HG03520 (cell line): ENCODE measurements around the gene ACR.

ENCODE experiments used
- ATAC-seq: cut with Tn5 transposase; IDR thresholded peaks from one replicate; pipeline ENCODE4 v1.9.1; 2021; ENCODE audit warnings: mild to moderate bottlenecking, moderate library complexity; ENCODE audit not compliant: unreplicated experiment

Gene ACR

DNA sequence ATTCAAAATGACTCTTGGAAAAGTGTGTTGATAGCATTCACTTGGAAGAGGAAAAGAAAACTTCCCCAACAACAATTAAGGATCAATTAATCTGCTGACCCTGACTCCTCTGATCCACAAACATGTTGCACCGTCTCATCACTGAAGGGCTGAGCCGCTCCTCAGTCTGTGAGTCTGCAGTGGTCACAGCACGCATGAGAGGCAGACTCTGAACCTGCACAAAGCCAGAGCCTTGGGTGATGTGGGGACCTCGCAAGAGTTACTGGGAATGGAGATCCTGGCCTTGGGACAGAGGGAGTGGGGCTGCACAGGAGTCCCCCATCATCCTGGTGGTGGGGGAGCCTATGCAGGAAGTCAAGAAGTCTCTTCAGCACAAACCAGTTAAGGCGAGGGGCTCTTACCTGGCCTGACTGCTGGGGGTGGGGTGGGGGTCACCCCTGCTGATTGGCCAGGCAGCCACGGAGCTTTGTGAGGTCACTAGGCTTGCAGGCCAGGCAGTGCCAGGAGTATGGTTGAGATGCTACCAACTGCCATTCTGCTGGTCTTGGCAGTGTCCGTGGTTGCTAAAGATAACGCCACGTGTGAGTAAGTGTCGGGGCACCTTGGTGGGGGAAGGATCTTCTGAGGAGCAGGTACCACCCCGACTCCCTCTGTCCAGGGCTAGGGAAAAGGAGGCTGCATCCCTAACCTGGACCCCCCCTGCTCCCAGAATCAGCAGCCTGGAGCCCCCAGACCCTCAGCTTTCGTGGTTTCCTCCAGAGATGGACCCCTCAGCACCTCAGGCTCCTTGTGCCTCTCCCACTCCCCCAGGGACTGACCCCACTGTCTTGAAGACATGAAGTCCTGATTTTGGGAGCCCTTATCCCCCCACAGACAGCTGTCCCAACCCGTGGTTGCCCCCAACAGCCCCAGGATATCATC is at the start of gene ACR:
Gene ACR, plus strand, starts transcription at position 477 of the 921 bp plus-strand sequence. Its CDS starts 32 bp downstream, at position 509.
- no peak for ATAC-seq

GRCh38 chr22:50688448-50688847 is 49.6 kb upstream of the ACR start:
- ATAC-seq: no peak

- no peak for ATAC-seq
These were observed 46.5 kb upstream of the ACR start for GRCh38 chr22:50691521-50691920.

DNA sequence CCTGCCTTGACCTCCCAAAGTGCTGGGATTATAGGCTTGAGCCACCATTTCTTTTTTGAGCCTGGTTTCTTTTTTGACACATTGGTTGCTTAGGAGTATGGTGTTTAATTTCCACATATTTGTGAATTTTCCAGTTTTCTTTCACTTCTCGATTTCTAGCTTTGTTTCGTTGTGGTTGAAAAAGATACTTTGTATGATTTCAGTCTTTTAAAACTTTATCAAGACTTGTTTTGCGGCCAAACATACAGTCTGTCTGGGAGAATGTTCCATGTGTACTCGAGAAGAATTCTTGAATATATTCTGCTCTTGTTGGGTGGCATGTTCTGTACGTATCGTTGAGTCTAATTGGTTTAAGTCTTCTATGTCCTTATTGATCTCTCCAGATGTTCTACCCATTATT is 44.5 kb upstream of the ACR start:
- ATAC-seq: no peak

DNA sequence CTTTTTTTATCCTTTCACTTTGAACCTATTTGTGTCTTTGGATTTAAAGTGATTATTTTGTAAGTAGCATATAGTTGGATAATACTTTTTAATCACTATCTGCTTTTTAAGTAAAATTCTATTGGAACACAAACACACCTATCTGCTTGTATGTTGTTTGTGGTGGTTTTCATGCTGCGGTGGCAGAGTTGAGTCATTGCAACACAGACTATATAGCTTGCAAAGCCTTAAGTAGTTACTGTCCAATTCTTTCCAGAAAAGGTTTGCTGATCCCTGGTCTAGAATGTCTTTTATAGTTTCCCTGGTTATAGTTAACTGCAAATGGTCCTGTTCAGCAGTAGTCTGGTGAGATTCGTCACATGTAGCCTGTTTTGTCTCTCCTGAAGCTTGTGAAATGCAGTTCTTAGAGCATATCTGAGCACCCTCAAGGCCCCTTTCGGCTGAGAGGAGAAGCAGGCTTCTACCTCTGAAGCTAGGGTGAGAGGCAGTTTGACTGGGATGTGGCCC is 43.9 kb upstream of the ACR start:
- ATAC-seq: no peak

DNA sequence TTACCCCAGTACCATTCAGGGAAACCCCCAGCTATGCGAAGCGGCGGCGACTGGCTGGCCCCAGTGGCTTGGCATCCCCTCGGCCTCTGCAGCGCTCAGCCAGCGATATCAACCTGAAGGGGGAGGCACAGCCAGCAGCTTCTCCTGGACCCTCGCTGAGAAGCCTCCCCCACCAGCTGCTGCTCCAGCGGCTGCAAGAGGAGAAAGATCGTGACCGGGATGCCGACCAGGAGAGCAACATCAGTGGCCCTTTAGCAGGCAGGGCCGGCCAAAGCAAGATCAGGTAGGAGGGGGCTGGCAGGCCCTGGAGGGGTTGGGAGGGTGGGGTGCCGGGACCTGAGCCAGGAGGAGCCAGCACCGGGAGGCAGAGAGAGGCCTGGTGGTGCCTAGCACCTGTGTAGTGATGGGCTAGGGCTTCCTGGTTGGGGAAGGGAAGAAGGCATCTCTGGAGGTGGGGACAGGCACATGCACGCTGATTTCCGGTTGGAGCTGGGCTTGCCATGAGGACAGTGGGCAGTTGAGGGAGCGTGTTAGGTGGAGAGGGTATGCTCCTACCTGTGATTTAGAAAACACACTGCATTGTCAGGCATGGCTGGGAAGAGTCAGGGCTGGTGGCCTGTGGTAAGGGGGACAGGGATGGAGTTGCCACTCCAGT is 43.1 kb upstream of the ACR start:
- ATAC-seq: no peak

DNA sequence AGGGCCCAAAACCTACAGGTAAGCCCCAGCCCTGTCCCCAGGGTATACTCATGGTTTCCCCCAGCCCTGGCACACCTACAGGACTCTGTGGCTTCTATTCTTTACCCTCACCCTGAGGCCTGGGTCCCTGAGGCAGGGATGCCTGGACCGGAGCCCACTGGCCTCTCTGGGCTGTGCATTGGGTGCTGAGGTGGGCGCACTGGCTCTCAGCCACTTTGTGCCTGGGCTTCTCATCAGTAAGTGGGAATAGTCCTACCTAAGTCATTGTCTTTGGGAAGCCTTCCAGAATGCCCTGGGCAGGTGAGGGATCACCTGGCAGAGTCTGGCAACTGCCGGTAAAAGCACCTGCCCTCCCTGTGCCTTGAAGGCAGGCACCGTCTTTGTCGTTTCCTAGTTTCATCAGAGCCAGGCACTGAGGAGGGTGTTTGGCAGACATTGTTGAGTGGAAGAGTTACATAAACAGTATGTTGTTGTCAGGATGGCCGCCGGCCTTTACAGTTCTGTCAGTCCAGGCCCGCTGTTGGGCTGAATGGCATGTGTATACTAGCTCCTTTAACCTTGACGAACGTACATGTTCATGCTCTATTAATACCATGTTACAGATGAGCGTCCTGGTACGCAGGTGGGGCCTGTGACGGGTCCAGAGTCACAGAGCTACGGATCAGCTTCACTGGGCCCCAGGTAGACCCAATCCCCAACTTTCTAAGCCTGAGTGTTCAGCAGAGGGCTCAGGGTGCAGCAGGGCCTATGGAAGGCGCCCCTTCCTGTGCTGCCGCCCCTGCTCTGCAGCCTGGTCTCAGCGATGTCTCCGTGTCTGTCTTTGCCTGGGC is 42.4 kb upstream of the ACR start:
- no peak for ATAC-seq

DNA sequence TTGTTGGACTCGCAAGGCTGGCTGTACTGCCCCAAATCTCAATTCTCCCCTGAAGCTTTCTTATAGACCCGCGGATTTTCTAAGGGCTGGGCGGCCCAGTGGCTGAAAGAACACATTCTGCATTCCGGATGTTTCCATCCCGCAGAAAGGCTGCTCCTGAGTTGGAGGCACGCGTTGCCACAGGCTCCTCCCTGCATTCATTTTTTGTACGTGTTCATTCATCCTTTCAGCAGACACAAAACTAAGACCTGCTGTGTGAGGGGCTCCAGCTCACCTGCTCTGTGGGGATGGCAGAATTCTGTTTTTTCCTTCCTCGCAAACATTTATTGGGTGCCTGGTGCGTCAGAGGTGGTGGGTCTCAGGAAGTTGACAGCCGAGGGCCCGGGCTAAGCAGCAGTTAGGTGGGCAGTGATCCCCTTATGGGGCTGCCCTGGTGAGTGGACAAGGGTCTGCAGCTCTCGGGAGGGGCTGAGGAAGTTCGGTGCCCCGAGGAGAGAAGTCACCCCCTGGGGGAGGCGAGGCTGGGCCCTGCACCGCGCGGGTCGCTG is 41.7 kb upstream of the ACR start:
- ATAC-seq: no peak

DNA sequence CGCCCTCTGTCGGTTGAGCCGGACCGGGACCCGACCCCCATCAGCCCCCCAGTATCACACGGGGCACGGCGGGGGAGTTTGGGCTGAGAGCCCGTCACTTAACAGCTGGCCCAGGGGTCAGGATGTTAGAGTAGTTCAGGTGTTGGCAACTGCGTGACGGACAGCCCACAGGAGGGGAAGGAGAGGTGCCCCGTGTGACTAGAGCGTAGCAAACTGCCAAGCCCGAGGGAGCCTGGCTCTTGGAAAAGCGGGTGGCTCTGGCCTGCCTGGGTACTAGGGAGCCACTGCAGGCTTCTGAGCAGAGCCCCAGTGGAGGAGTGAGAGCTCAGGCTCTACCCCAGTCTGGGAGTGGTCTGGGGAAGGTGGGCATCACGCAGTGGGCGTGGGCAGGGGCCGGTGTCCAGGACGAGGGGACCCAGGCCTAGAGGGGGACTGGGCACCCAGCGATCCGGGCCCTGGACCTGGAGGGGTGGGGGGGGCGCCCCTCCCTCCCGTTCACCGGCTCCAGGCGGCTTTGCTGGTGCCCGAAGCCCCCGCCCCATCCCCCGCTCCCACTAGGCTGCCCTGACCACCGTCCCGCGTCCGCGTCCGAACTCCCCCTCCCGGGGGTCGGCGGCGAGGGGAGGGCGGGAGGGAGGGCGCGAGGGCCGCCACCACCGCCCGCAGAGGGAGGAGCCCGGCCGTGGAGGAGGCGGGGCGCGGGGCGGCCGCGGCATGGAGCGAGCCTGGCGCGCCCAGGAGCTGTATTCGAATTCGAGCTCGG is 41.0 kb upstream of the ACR start:
- ATAC-seq: no peak

- ATAC-seq: no peak
These were observed 40.1 kb upstream of the ACR start for GRCh38 chr22:50697667-50698506.

- no peak for ATAC-seq
These were observed 39.5 kb upstream of the ACR start for GRCh38 chr22:50698546-50698945.

DNA sequence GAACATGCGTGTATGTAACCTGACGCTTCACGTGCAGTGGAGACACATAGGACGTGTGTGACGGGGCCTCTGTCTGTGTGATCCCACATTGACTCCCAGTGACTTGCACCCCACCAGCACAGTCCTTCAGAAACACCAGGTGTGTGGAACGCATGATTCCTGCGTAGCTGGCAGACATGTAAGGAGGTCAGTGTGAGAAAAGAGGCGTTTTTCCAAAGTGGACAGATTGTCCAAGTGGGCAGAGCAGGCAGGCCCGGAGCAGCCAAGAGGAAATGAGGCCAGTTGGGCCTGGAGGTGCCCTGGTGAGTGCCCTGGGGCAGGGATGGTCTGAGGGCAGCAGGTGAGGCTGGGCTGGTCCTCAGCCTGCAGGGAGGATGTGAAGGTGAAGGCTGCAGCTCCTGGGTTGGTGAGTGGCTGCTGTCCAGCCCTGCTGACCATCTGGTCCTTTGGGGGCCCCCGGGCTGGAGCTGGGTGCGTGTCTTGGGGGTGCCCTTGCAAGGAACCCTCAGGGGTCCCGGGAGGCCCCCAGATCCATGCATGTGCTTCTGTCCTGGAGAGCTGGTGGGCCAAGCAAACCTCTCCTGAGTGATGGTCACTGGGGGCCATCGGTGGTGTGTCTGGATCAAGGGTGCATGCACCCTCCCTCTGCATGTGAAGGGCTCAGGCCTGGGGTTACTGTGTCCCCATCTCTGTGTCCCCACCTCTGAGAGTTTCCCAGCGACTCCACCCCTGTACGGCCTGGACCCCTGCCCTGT is 38.8 kb upstream of the ACR start:
- no peak for ATAC-seq

DNA sequence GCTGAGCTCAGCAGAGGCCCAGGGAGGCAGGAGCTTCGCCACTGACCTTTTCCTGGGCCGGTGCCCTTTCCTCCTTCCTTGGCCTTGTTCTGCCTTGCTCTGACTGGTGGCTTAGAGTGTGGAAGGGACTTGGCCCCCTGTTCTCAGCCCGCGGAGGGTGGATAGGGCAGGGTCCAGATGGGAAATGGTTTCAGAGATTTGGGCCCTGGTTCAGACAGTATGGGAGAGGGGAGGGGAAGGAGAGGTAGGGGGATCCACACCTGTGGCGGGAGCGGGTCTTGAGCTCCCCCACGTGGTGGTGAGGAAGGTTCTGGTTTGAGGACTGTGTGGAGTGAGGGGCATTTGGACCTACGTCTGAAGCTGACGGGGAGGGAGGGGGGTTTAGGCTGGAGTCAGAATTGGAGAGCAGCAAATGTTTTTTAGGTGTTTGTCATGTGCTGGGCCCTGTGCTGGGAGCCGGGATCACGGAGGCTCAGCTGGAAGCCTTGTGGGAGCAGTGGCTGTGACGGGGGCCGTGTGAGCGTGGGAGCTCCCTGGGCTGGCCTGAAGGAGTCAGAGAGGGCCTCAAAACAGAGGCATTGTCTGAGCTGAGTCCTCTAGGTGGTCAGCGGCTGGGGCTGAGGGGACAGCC is 38.1 kb upstream of the ACR start:
- no peak for ATAC-seq

DNA sequence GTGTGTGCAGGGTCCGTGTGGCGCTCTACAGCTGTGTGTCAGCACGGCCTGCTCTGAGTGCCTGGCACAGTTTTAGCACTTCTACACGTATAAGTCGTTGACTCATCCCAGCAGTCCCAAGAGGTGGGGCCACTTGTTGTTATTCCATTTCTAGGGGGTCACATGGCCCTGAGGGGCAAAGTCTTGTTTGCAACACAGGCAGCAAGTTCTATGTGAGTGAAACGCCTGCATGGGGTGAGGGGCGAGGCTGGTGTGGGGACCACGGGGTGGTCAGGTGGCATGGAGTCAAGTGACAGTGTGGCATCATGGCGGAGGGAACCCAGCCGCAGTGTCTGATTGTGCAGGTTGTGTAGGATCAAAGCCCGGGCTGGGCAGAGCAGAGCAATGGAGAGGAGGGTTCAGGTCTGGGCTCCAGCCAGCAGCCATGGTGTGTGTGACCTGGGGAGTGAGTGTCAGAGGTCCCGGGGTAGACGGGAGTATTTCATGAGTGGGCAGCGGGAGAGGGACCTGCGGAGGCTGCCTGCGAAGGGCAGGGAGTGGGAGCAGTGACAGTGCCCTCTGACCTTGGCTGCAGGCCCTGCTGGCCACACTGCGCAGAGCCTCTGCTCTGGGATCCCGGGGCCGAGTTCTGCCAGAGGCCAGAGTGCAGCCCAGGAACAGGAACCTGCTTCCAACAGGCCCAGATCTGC is 37.5 kb upstream of the ACR start:
- ATAC-seq: no peak

GRCh38 chr22:50701076-50701419 is 37.0 kb upstream of the ACR start:
- no peak for ATAC-seq

DNA sequence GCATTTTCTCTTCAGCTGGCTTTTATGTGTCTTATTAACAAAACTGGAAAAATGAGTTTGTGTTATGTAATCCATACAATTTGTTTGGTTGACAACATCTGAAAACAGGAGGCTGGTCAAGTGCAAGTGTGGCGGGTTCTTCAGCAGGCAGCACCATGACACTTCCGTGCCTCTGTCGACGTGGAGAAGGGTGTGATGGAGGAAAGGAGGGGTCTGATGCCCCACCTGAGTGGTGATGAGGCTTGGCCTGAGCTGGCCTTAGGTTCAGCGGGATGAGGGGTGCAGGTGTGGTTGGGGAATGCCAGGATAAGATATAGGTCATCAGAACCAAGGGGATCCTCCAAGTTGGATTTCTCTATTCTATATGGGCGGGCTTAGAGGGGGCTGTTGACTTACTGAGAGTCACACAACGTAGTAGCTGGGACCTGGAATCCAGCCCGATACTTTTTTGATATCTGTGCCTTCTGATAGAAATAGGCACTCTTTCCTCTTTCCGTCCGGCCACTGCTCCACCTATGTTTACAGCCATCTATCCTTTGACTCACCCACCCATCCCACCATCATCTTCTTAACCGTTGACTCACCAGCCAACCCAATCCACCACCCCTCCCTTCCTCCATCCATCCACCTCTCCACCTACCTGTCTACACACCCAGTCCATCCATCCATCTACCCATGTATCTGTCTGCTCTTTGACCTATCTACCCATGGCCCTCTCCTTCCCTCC is 36.4 kb upstream of the ACR start:
- no peak for ATAC-seq

- no peak for ATAC-seq
These were observed 35.7 kb upstream of the ACR start for GRCh38 chr22:50702261-50702671.
